ENCODE data around the gene DNAI4.

GRCh38 chr1:66938613-66939012, 14.0 kb upstream of the DNAI4 start:
- TF ChIP-seq CREB1 (IDR thresholded peaks at IDR 0.05), result no peak
- TF ChIP-seq POLR2A (IDR thresholded peaks at IDR 0.05; ENCODE audit: control extremely low read depth in 1 of 2, low read depth in 2 of 2, low read length in 2 of 2), result no peak
- TF ChIP-seq RNF2 (IDR thresholded peaks at IDR 0.05; ENCODE audit: borderline replicate concordance, low read depth, low read length, missing control alignments, poor library complexity, severe bottlenecking), result no peak
- no peak for TF ChIP-seq EP300 (IDR thresholded peaks at IDR 0.05; ENCODE audit: borderline replicate concordance in 1 of 2, low read depth in 2 of 2, low read length in 2 of 2)
- TF ChIP-seq, protein P1, sequence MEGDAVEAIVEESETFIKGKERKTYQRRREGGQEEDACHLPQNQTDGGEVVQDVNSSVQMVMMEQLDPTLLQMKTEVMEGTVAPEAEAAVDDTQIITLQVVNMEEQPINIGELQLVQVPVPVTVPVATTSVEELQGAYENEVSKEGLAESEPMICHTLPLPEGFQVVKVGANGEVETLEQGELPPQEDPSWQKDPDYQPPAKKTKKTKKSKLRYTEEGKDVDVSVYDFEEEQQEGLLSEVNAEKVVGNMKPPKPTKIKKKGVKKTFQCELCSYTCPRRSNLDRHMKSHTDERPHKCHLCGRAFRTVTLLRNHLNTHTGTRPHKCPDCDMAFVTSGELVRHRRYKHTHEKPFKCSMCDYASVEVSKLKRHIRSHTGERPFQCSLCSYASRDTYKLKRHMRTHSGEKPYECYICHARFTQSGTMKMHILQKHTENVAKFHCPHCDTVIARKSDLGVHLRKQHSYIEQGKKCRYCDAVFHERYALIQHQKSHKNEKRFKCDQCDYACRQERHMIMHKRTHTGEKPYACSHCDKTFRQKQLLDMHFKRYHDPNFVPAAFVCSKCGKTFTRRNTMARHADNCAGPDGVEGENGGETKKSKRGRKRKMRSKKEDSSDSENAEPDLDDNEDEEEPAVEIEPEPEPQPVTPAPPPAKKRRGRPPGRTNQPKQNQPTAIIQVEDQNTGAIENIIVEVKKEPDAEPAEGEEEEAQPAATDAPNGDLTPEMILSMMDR (IDR thresholded peaks at IDR 0.05; ENCODE audit: control extremely low read depth in 1 of 3, insufficient read depth in 1 of 3, low read depth in 1 of 3, low read length in 3 of 3), result no peak

Data from H1 (cell line).